ENCODE results near the gene OR52N4.

DNA sequence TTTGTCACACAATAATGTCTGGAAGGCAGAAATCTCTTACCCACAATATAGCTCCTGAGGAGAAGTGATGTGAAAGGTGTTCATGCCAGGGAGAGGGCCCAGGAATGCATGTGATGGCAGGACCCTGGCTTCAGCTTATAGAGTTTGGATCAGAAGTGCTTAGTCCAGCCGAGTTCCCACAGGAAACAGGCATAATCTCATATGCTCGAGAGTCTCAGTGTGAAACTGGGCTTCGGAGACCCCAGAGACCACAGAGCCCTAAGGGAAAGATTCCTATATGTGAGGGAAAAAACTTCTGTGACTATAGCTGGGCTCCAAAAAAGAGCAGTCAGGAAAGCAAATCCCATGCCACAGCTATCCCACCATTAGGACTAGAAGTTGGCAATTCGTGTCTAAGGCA is 29.2 kb downstream of the OR52N4 start, which contains the start of gene OR52N5:
- no peak for TF ChIP-seq POLR2A (IDR thresholded peaks at IDR 0.05; ENCODE audit: low read depth, low read length)
- TF ChIP-seq, protein P1, sequence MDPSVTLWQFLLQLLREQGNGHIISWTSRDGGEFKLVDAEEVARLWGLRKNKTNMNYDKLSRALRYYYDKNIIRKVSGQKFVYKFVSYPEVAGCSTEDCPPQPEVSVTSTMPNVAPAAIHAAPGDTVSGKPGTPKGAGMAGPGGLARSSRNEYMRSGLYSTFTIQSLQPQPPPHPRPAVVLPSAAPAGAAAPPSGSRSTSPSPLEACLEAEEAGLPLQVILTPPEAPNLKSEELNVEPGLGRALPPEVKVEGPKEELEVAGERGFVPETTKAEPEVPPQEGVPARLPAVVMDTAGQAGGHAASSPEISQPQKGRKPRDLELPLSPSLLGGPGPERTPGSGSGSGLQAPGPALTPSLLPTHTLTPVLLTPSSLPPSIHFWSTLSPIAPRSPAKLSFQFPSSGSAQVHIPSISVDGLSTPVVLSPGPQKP (IDR thresholded peaks at IDR 0.05; ENCODE audit: borderline replicate concordance, low read depth, low read length) = no peak
- no peak for TF ChIP-seq CEBPB (IDR thresholded peaks at IDR 0.05; ENCODE audit: low read depth, low read length)
- TF ChIP-seq, protein P2, sequence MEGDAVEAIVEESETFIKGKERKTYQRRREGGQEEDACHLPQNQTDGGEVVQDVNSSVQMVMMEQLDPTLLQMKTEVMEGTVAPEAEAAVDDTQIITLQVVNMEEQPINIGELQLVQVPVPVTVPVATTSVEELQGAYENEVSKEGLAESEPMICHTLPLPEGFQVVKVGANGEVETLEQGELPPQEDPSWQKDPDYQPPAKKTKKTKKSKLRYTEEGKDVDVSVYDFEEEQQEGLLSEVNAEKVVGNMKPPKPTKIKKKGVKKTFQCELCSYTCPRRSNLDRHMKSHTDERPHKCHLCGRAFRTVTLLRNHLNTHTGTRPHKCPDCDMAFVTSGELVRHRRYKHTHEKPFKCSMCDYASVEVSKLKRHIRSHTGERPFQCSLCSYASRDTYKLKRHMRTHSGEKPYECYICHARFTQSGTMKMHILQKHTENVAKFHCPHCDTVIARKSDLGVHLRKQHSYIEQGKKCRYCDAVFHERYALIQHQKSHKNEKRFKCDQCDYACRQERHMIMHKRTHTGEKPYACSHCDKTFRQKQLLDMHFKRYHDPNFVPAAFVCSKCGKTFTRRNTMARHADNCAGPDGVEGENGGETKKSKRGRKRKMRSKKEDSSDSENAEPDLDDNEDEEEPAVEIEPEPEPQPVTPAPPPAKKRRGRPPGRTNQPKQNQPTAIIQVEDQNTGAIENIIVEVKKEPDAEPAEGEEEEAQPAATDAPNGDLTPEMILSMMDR (conservative IDR thresholded peaks at IDR 0.05; ENCODE audit: low read depth, low read length) = no peak
- TF ChIP-seq CHD1 (IDR thresholded peaks at IDR 0.05; ENCODE audit: low read depth, low read length) = no peak
- TF ChIP-seq SMC3 (IDR thresholded peaks at IDR 0.05; ENCODE audit: low read depth, low read length) = no peak
- TF ChIP-seq RCOR1 (IDR thresholded peaks at IDR 0.05; ENCODE audit: insufficient replicate concordance, low read length) = no peak
- TF ChIP-seq BHLHE40 (IDR thresholded peaks at IDR 0.05; ENCODE audit: low read depth, low read length) = no peak
- no peak for TF ChIP-seq RAD21 (IDR thresholded peaks at IDR 0.05; ENCODE audit: low read length)
- TF ChIP-seq FOS (IDR thresholded peaks at IDR 0.05; ENCODE audit: low read depth, low read length) = no peak
- TF ChIP-seq MAFK (IDR thresholded peaks at IDR 0.05; ENCODE audit: low read depth, low read length) = no peak

Measured in IMR-90 (cell line).